ENCODE measurements around the gene PRPSAP1. TPM values are rescaled to one million over a fixed set of nuclear protein-coding genes. Genes with fewer than 3 reads are reported as not detected.

Gene PRPSAP1
- total RNA-seq, 1 experiment from 2014 or later: 38.4 TPM

DNA sequence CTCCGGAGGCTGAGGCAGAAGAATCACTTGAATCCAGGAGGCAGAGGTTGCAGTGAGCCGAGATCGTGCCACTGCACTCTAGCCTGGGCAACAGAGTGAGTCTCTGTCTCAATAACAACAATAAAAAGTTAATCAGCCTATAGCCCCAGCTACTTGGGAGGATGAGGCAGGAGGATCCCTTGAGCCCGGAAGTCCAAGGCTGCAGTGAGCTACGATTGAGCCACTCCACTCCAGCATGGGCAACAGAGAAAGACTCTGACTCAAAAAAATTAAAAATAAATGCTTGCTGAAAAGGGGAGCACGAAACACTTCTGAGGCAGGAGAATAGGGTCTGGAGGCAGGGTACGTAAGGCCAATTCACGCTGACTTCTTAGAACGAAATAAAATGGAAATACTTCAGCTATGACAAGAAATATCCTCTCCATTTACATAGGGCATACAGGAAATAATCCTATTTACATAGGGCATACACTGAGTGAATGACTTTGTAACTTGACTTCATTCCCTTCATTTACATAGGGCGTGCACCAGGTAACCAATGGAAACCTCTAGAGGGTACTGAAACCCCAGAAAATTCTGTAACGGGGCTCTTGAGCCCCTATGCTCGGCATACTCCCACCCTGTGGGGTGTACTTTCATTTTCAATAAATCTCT, 3.2 kb upstream of the PRPSAP1 start:
- Mint-ChIP-seq H3K4me3 (no peak overlapping the region), H3K27ac (no peak overlapping the region), H3K27me3 (ENCODE audit: low read depth) (peaks cover 1% of the 10 kb centered on the region), H3K9me3 (no peaks in the 10 kb centered on the region), H3K36me3 (ENCODE audit: insufficient read depth in 1 of 3, low read depth in 3 of 3) (peaks cover 0 to 1% (median 0%) of the 10 kb centered on the region in 3 experiments; a peak in 3 of 7 replicates), H3K4me1 (peaks cover 18 to 22% of the 10 kb centered on the region in 2 experiments)
- no peak overlapping the region for H4K8ac ChIP-seq (replicated peaks; ENCODE audit: insufficient read length, low read depth, low read length)
- H3T11ph ChIP-seq (ENCODE audit: low read length): no peak overlapping the region
- no peak overlapping the region for H2BK20ac ChIP-seq (ENCODE audit: low read depth, low read length, poor library complexity, severe bottlenecking)
- DNase-seq: no peak
- H3K4ac ChIP-seq (ENCODE audit: low read depth, low read length): no peak overlapping the region
- no peaks in the 10 kb centered on the region for H3K27me3 ChIP-seq (ENCODE audit: insufficient read depth, low read length)
- no peak overlapping the region for H3K9ac ChIP-seq (ENCODE audit: extremely low read depth, insufficient read length, low read length)
- no CpG with 5 or more reads among the region's 12 CpGs for WGBS (ENCODE audit: extremely low coverage, insufficient read length, low lambda C conversion rate)
- TF ChIP-seq, protein P1, sequence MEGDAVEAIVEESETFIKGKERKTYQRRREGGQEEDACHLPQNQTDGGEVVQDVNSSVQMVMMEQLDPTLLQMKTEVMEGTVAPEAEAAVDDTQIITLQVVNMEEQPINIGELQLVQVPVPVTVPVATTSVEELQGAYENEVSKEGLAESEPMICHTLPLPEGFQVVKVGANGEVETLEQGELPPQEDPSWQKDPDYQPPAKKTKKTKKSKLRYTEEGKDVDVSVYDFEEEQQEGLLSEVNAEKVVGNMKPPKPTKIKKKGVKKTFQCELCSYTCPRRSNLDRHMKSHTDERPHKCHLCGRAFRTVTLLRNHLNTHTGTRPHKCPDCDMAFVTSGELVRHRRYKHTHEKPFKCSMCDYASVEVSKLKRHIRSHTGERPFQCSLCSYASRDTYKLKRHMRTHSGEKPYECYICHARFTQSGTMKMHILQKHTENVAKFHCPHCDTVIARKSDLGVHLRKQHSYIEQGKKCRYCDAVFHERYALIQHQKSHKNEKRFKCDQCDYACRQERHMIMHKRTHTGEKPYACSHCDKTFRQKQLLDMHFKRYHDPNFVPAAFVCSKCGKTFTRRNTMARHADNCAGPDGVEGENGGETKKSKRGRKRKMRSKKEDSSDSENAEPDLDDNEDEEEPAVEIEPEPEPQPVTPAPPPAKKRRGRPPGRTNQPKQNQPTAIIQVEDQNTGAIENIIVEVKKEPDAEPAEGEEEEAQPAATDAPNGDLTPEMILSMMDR (conservative IDR thresholded peaks at IDR 0.05): no peak
- no peaks in the 10 kb centered on the region for H3K4me1 ChIP-seq (ENCODE audit: insufficient read depth, low read length)
- H3K14ac ChIP-seq (ENCODE audit: insufficient read depth, low read length): no peak overlapping the region
- no peaks in the 10 kb centered on the region for H3K79me2 ChIP-seq (ENCODE audit: insufficient read depth, low read length)
- H2BK5ac ChIP-seq (ENCODE audit: insufficient read length, low read length): no peak overlapping the region
- H3K79me1 ChIP-seq (ENCODE audit: insufficient read depth, low read depth, low read length, poor library complexity, severe bottlenecking): no peaks in the 10 kb centered on the region
- H3K9me3 ChIP-seq (ENCODE audit: control insufficient read depth, low read depth, low read length): no peaks in the 10 kb centered on the region
- H4K20me1 ChIP-seq (ENCODE audit: control insufficient read depth, insufficient read depth, insufficient read length): no peaks in the 10 kb centered on the region
- H3K4me2 ChIP-seq (ENCODE audit: insufficient read depth, insufficient read length, low read length): no peak overlapping the region
- H3K18ac ChIP-seq (ENCODE audit: insufficient read length, low read depth, low read length): no peak overlapping the region
- H2AFZ ChIP-seq (ENCODE audit: low read length): no peak overlapping the region
- no peak overlapping the region for H2BK12ac ChIP-seq (ENCODE audit: insufficient read length, low read depth, low read length)
- no peak overlapping the region for H4K91ac ChIP-seq (ENCODE audit: insufficient read length, low read depth, low read length)
- no peak overlapping the region for H4K5ac ChIP-seq (ENCODE audit: insufficient read length, low read depth, low read length)
- no peak overlapping the region for H2BK120ac ChIP-seq (ENCODE audit: low read depth, low read length, poor library complexity, severe bottlenecking)
- no peak overlapping the region for H3K27ac ChIP-seq (ENCODE audit: insufficient read length, low read depth, low read length)
- no peak overlapping the region for H2AK5ac ChIP-seq (ENCODE audit: insufficient read length, low read length)
- H3K56ac ChIP-seq (ENCODE audit: insufficient read length, low read depth, low read length): no peak overlapping the region
- H3K23me2 ChIP-seq (ENCODE audit: insufficient read length, low read depth, low read length, poor library complexity, severe bottlenecking): peaks cover 5% of the 10 kb centered on the region
- no peak overlapping the region for H2BK15ac ChIP-seq (ENCODE audit: low read depth, low read length)
- no peak overlapping the region for H3K23ac ChIP-seq (ENCODE audit: insufficient read length, low read depth, low read length)

Measured in H9 (cell line).